Measurements from ENCODE around the gene DMD. TPM values are rescaled to one million over a fixed set of nuclear protein-coding genes. Genes with fewer than 3 reads are reported as not detected.

Gene DMD
- total RNA-seq, 1 experiment from 2014 or later = 2.2 TPM

- Histone ChIP-seq H3K27ac (ENCODE audit: low read length) (no peak overlapping the region), H3K4me1 (ENCODE audit: control insufficient read depth, insufficient read depth, low read length) (no peaks in the 10 kb centered on the region), H3K27me3 (ENCODE audit: control insufficient read depth, insufficient read depth, low read length) (no peaks in the 10 kb centered on the region), H3K4me3 (ENCODE audit: low read depth in 2 of 2, low read length in 2 of 2) (no peak overlapping the region), H3K9me3 (ENCODE audit: control insufficient read depth, insufficient read depth, low read depth, low read length) (no peaks in the 10 kb centered on the region), H3K36me3 (ENCODE audit: control insufficient read depth, insufficient read depth, low read length) (no peaks in the 10 kb centered on the region)
- ATAC-seq (no peak), DNase-seq (ENCODE audit: low read depth, low spot score) (no peak)
- intact Hi-C loops (cut with micrococcal nuclease; ENCODE audit: unreplicated experiment) = no loop called here
- no peak for TF ChIP-seq SIN3A (IDR thresholded peaks at IDR 0.05; ENCODE audit: borderline replicate concordance, insufficient read depth, low read depth, low read length)
- no peak for TF ChIP-seq TCF7L2 (IDR thresholded peaks at IDR 0.05; ENCODE audit: low read depth, low read length)
- no peak for TF ChIP-seq POLR2AphosphoS5 (IDR thresholded peaks at IDR 0.05; ENCODE audit: low read depth, low read length)
- no peak for TF ChIP-seq CTCF (IDR thresholded peaks at IDR 0.05)
- TF ChIP-seq, protein P1, sequence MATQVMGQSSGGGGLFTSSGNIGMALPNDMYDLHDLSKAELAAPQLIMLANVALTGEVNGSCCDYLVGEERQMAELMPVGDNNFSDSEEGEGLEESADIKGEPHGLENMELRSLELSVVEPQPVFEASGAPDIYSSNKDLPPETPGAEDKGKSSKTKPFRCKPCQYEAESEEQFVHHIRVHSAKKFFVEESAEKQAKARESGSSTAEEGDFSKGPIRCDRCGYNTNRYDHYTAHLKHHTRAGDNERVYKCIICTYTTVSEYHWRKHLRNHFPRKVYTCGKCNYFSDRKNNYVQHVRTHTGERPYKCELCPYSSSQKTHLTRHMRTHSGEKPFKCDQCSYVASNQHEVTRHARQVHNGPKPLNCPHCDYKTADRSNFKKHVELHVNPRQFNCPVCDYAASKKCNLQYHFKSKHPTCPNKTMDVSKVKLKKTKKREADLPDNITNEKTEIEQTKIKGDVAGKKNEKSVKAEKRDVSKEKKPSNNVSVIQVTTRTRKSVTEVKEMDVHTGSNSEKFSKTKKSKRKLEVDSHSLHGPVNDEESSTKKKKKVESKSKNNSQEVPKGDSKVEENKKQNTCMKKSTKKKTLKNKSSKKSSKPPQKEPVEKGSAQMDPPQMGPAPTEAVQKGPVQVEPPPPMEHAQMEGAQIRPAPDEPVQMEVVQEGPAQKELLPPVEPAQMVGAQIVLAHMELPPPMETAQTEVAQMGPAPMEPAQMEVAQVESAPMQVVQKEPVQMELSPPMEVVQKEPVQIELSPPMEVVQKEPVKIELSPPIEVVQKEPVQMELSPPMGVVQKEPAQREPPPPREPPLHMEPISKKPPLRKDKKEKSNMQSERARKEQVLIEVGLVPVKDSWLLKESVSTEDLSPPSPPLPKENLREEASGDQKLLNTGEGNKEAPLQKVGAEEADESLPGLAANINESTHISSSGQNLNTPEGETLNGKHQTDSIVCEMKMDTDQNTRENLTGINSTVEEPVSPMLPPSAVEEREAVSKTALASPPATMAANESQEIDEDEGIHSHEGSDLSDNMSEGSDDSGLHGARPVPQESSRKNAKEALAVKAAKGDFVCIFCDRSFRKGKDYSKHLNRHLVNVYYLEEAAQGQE (IDR thresholded peaks at IDR 0.05; ENCODE audit: insufficient read depth in 1 of 2, low read depth in 2 of 2, low read length in 1 of 2) = no peak
- in situ Hi-C loops (cut with HindIII; ENCODE audit: low pct_unique_long_range_greater_than_20kb, low sequenced_read_pairs) = no loop called here
- no TSS peak for BruUV-seq (replicated peaks)
- CTCF ChIA-PET = no interaction called here
- POLR2A ChIA-PET = no interaction called here
These were observed 1322.3 kb downstream of the DMD start for GRCh38 chrX:31889088-31889487.

GRCh38 chrX:31884535-31884934 lies 1326.8 kb downstream of the DMD start:
- intact Hi-C loops (cut with micrococcal nuclease; ENCODE audit: unreplicated experiment) = no loop called here
- BruUV-seq (replicated peaks) = no TSS peak
- Histone ChIP-seq H3K27me3 (ENCODE audit: control insufficient read depth, insufficient read depth, low read length) (no peaks in the 10 kb centered on the region), H3K27ac (ENCODE audit: low read length) (no peak overlapping the region), H3K4me3 (ENCODE audit: low read depth in 2 of 2, low read length in 2 of 2) (no peak overlapping the region), H3K9me3 (ENCODE audit: control insufficient read depth, insufficient read depth, low read depth, low read length) (no peaks in the 10 kb centered on the region), H3K4me1 (ENCODE audit: control insufficient read depth, insufficient read depth, low read length) (no peaks in the 10 kb centered on the region), H3K36me3 (ENCODE audit: control insufficient read depth, insufficient read depth, low read length) (no peaks in the 10 kb centered on the region)
- ChIA-PET CTCF (no interaction called here), POLR2A (no interaction called here)
- in situ Hi-C loops (cut with HindIII; ENCODE audit: low pct_unique_long_range_greater_than_20kb, low sequenced_read_pairs) = no loop called here
- no peak for ATAC-seq
- DNase-seq (ENCODE audit: low read depth, low spot score) = no peak
- TF ChIP-seq, protein P1 (IDR thresholded peaks at IDR 0.05; ENCODE audit: insufficient read depth in 1 of 2, low read depth in 2 of 2, low read length in 1 of 2) = no peak
- no peak for TF ChIP-seq SIN3A (IDR thresholded peaks at IDR 0.05; ENCODE audit: borderline replicate concordance, insufficient read depth, low read depth, low read length)
- TF ChIP-seq POLR2AphosphoS5 (IDR thresholded peaks at IDR 0.05; ENCODE audit: low read depth, low read length) = no peak

Data from Panc1 (cell line).